Naive thymus-derived CD4-positive, alpha-beta T cell (primary cell): Measurements from ENCODE around the gene LRP1. TPM values are rescaled to one million over a fixed set of nuclear protein-coding genes. Genes with fewer than 3 reads are reported as not detected.

Experiments
- ATAC-seq: fragments of 150-1000 bp; cut with Tn5 transposase; 2 replicates; pipeline ENCODE4 v1.10.0; 2021; ENCODE audit warnings: mild to moderate bottlenecking, moderate library complexity
- CTCF ChIA-PET: fragments of 350-600 bp; sonication (Branson Sonifier 250); formaldehyde crosslinking; loops from one replicate; lab custom pipeline; 2021; ENCODE audit warnings: antibody characterized with exemption; lab: Charles Lee
- POLR2A ChIA-PET: fragments of 350-600 bp; sonication (Branson Sonifier 250); formaldehyde crosslinking; loops from one replicate; lab custom pipeline; 2021; ENCODE audit warnings: antibody characterized with exemption, inconsistent platforms; lab: Charles Lee
- DNase-seq, 9 donors: peaks; one replicate each; pipeline versions ENCODE4 v3.0.0 to v3.0.0-alpha.2; 2020 to 2022; ENCODE audit warnings: mixed read lengths in 1 of 9
- H3K27ac ChIP-seq: one replicate; pipeline ENCODE4 v1.7.0; 2013; ENCODE audit warnings: mild to moderate bottlenecking, low read depth, low read length, moderate library complexity
- H3K27me3 ChIP-seq, 2 donors: one replicate each; pipeline ENCODE4 v1.7.0; 2013; ENCODE audit warnings: low read length in 2 of 2, mild to moderate bottlenecking in 2 of 2, moderate library complexity in 2 of 2; ENCODE audit not compliant: control insufficient read depth in 2 of 2, insufficient read depth in 2 of 2
- H3K36me3 ChIP-seq, 3 experiments: 1 replicate in 2 of 3; 2 replicates in 1 of 3; pipeline ENCODE4 v1.7.0; 2013; ENCODE audit warnings: low read length in 3 of 3, mild to moderate bottlenecking in 3 of 3, moderate library complexity in 1 of 3; ENCODE audit not compliant: insufficient read depth in 3 of 3, control insufficient read depth in 2 of 3
- H3K4me1 ChIP-seq, 2 donors: one replicate each; pipeline ENCODE4 v1.7.0; 2013; ENCODE audit warnings: low read length in 2 of 2, mild to moderate bottlenecking in 2 of 2, moderate library complexity in 1 of 2; ENCODE audit not compliant: control insufficient read depth in 2 of 2, insufficient read depth in 2 of 2
- H3K4me3 ChIP-seq: 2 replicates; pipeline ENCODE4 v1.7.0; 2013; ENCODE audit warnings: mild to moderate bottlenecking, low read length
- H3K9me3 ChIP-seq, 3 experiments: 1 replicate in 2 of 3; 2 replicates in 1 of 3; pipeline ENCODE4 v1.7.0; 2013; ENCODE audit warnings: low read length in 3 of 3; ENCODE audit not compliant: control insufficient read depth in 2 of 3
- H3K27ac Mint-ChIP-seq, 9 donors: one replicate each; pipeline ENCODE4 v1.8.0; 2020 to 2022; ENCODE audit warnings: mixed read lengths in 9 of 9, mild to moderate bottlenecking in 8 of 9, moderate library complexity in 5 of 9, inconsistent platforms in 2 of 9
- H3K27me3 Mint-ChIP-seq, 5 donors: one replicate each; pipeline ENCODE4 v1.8.0; 2021 to 2022; ENCODE audit warnings: mixed read lengths in 5 of 5, mild to moderate bottlenecking in 1 of 5
- H3K36me3 Mint-ChIP-seq, 5 donors: one replicate each; pipeline ENCODE4 v1.8.0; 2020 to 2022; ENCODE audit warnings: mixed read lengths in 5 of 5, mild to moderate bottlenecking in 3 of 5, inconsistent platforms in 1 of 5
- H3K4me1 Mint-ChIP-seq, 7 donors: one replicate each; pipeline ENCODE4 v1.8.0; 2020 to 2022; ENCODE audit warnings: mixed read lengths in 7 of 7, mild to moderate bottlenecking in 3 of 7, inconsistent platforms in 1 of 7
- H3K4me3 Mint-ChIP-seq, 10 donors: one replicate each; pipeline ENCODE4 v1.8.0; 2020 to 2022; ENCODE audit warnings: mild to moderate bottlenecking in 10 of 10, mixed read lengths in 10 of 10, moderate library complexity in 6 of 10, inconsistent platforms in 2 of 10
- H3K9me3 Mint-ChIP-seq, 11 donors: one replicate each; pipeline ENCODE4 v1.8.0; 2020 to 2022; ENCODE audit warnings: mixed read lengths in 11 of 11, mild to moderate bottlenecking in 4 of 11, inconsistent platforms in 1 of 11, moderate library complexity in 1 of 11
- intact Hi-C, 2 donors: fragments of 100-400 bp; cut with micrococcal nuclease; formaldehyde crosslinking; loops; one replicate each; pipeline ENCODE4 v1.15.1; 2023
- polyA plus RNA-seq, 2 donors: library from polyadenylated mRNA; unstranded; fragments of 300-500 nt; fragmentation: Illumina TruSeq; gene quantifications; one replicate each; pipeline ENCODE4 v1.2.3, GENCODE V29; 2021
- total RNA-seq, 6 experiments: library from RNA in 5 of 6; stranded (reverse) in 5 of 6; gene quantifications; 1 replicate in 5 of 6; 2 replicates in 1 of 6; pipeline ENCODE4 v1.2.3 and lab custom pipeline; 2021 to 2026

The LRP1 gene
- total and polyA plus RNA-seq, 7 experiments from 2014 or later, result 0.58 to 119 (median 10.5) TPM

GRCh38 chr12:57250956-57251355 is 122.7 kb downstream of the LRP1 start, which contains the start of gene STAC3:
Gene STAC3 (minus strand): TSS chr12:57251187. CDS start chr12:57249636, 1,551 bp downstream.
- ChIA-PET POLR2A (interaction anchor here (0.6 kb wide), 1 partner anchor 8 kb away, joined by 3 read pairs; no protein-coding TSS in a partner anchor), CTCF (interaction anchor here (0.6 to 1.1 kb wide), 4 partner anchors 8 to 143 kb away, joined by 3 to 4 read pairs (median 3); no protein-coding TSS in a partner anchor)
- Histone ChIP-seq H3K36me3 (peaks cover 0 to 15% (median 5%) of the 10 kb centered on the region in 3 experiments), H3K4me1 (no peaks in the 10 kb centered on the region), H3K4me3 (no peak within 1 kb of the TSS), H3K27me3 (no peaks in the 10 kb centered on the region), H3K27ac (no peak within 1 kb of the TSS), H3K9me3 (no peaks in the 10 kb centered on the region)
- intact Hi-C loops, result no loop called here
- DNase-seq (no peak), ATAC-seq (no peak)
- peaks cover 0 to 2% (median 0%) of the 10 kb centered on the region in 11 donors for H3K9me3 Mint-ChIP-seq
- peaks cover 0 to 4% (median 0%) of the 10 kb centered on the region in 5 donors for H3K27me3 Mint-ChIP-seq
- no peak within 1 kb of the TSS for H3K4me3 Mint-ChIP-seq
- peak within 1 kb of the TSS in 1 of 9 donors; percentile 41 for H3K27ac Mint-ChIP-seq
- peaks cover 0 to 19% (median 12%) of the 10 kb centered on the region in 5 donors for H3K36me3 Mint-ChIP-seq
- peaks cover 0 to 9% (median 6%) of the 10 kb centered on the region in 7 donors for H3K4me1 Mint-ChIP-seq

DNA sequence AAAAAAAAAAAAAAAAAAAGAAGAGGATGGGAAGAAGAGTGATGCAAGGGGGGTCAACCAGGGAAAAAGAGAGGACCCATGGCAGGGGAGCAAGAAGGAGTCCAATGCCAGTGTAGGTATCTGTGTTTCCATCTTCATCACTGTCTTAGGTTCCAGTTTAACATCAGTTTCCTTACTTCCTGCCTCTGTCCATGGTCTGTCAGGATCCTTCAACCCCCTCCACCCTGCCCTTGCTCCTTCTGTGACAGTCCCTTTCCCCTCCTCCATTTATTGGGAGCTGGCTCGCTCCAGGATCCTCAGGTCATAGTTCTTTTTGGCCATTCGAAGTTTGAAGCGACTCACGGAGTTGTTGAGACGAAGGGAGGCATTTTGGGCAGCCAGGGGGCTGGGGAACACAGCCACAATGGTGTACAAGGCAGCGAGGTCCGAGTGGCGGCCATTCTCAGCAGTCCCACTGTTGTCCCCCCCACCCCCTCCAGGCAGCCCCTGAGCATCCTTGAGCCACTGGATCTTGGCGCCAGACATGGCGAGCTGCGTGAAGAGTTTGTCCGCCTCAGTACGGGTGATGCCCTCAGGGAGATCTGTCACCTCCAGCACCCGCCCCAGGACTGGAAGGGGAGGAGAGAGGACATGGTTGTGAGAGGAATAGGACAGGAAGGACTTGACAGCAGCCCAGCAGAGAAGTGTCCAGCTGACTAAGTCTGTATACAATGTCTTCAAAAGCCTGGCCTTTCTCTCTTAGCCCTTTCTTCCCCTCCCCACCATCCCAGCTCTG is 126.4 kb downstream of the LRP1 start:
- ChIA-PET CTCF (interaction anchor here (0.7 to 1.2 kb wide), 2 partner anchors 32 to 466 kb away, joined by 3 to 4 read pairs; no protein-coding TSS in a partner anchor), POLR2A (no interaction called here)
- Histone ChIP-seq H3K27me3 (no peaks in the 10 kb centered on the region), H3K4me3 (no peak overlapping the region), H3K36me3 (peaks cover 10 to 50% (median 33%) of the 10 kb centered on the region in 3 experiments), H3K4me1 (no peaks in the 10 kb centered on the region), H3K9me3 (no peaks in the 10 kb centered on the region), H3K27ac (no peak overlapping the region)
- Mint-ChIP-seq H3K4me1 (no peaks in the 10 kb centered on the region), H3K27ac (peak overlapping the region in 1 of 9 donors; percentile 16), H3K36me3 (peaks cover 0 to 39% (median 22%) of the 10 kb centered on the region in 5 donors), H3K27me3 (no peaks in the 10 kb centered on the region), H3K9me3 (no peaks in the 10 kb centered on the region), H3K4me3 (no peak overlapping the region)
- intact Hi-C loops, result no loop called here
- ATAC-seq, result no peak
- DNase-seq, result no peak

- ATAC-seq (no peak), DNase-seq (no peak)
- H3K4me1 ChIP-seq, result no peaks in the 10 kb centered on the region
- Mint-ChIP-seq H3K27ac (no peak overlapping the region), H3K9me3 (no peaks in the 10 kb centered on the region), H3K27me3 (no peaks in the 10 kb centered on the region), H3K4me3 (no peak overlapping the region), H3K4me1 (no peaks in the 10 kb centered on the region), H3K36me3 (peaks cover 5 to 47% (median 29%) of the 10 kb centered on the region in 5 donors)
- no peaks in the 10 kb centered on the region for H3K9me3 ChIP-seq
- H3K36me3 ChIP-seq, result peaks cover 10 to 62% (median 38%) of the 10 kb centered on the region in 3 experiments
- no peaks in the 10 kb centered on the region for H3K27me3 ChIP-seq
- H3K4me3 ChIP-seq, result no peak overlapping the region
- ChIA-PET POLR2A (no interaction called here), CTCF (no interaction called here)
- intact Hi-C loops, result no loop called here
- no peak overlapping the region for H3K27ac ChIP-seq
These were observed 127.6 kb downstream of the LRP1 start for GRCh38 chr12:57255916-57256315.

DNA sequence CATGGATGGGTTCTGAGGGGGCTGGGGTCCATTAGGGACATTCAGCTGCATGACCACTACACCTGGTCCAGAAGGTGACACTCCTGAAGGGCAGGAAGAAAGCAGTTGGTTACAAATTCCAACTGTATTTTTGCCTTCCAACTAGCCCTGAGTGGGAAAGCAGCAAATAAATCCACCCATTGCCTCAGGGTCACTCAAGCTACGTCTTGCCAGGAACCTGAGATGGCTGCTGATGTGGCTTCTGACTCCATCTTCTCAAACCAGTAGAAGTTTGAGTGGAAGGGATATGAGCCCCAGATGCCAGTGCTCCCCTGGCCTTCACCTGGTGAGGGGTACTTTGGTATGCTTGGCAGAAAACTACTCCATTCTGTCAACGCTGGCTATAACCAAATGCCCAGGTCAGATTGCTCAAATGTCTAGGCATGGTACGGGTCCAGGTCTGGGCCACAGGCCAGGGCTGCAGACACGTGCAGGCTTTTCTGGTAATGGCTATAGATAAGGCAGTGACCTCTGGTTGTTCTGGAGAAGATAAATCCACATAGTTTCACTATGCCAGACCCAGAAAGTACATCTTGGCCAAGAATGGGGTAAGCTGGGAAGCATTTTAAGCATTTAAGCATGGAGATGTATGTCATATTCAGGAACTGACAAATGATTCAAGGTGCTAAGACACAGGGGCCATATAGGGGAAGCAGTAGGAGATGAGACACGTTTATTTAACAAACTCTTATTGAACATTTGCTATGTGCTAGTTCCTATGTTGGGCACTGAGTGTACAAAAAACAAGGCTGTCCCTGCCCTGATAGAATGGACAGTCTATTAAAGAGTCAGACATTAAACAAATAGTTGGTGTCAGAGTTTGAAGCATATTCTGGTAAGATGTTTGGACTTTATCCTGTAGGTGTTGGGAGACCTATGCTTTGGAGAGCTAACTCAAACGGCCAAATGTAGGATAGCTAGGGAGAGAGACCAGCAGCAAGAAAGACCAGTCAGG is 131.0 kb downstream of the LRP1 start:
- peaks cover 22 to 86% (median 42%) of the 10 kb centered on the region in 3 experiments for H3K36me3 ChIP-seq
- no peaks in the 10 kb centered on the region for H3K27me3 ChIP-seq
- CTCF ChIA-PET, result interaction anchor here (0.6 to 1.8 kb wide), 4 partner anchors 18 to 195 kb away, joined by 3 to 7 read pairs (median 3); partner anchors contain the start of gene INHBE
- H3K4me1 ChIP-seq, result no peaks in the 10 kb centered on the region
- no peak for DNase-seq
- Mint-ChIP-seq H3K4me1 (peaks cover 0 to 5% (median 0%) of the 10 kb centered on the region in 7 donors), H3K27ac (peak overlapping the region in 2 of 9 donors; percentile 24 to 46), H3K9me3 (no peaks in the 10 kb centered on the region), H3K27me3 (no peaks in the 10 kb centered on the region), H3K36me3 (peaks cover 5 to 65% (median 33%) of the 10 kb centered on the region in 5 donors), H3K4me3 (no peak overlapping the region)
- intact Hi-C loops, result no loop called here
- ATAC-seq, result no peak
- no peak overlapping the region for H3K4me3 ChIP-seq
- POLR2A ChIA-PET, result interaction anchor here (1.5 kb wide), 1 partner anchor 10 kb away, joined by 3 read pairs; no protein-coding TSS in a partner anchor
- no peak overlapping the region for H3K27ac ChIP-seq
- H3K9me3 ChIP-seq, result no peaks in the 10 kb centered on the region

DNA sequence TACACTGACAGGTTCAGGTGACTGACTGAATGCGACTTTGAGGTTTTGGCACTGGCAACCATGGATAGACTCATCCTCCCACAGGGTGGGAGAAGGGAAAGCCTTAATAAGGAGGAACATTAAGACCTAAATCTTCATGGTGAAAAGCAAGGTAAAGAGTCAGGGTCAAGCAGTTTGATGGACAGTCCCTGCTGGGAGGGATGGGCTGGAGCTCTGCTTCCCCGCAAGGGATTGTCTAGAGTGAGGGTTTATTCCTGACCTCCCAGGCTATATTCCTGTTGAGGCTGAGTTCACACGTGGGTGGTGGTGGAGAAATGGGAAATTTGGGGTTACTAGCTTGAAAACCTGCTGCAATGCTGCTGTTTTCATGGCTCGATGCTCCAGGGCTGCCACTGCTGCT is 132.1 kb downstream of the LRP1 start:
- intact Hi-C loops, result no loop called here
- Histone ChIP-seq H3K27ac (no peak overlapping the region), H3K9me3 (no peaks in the 10 kb centered on the region), H3K4me1 (no peaks in the 10 kb centered on the region), H3K36me3 (peaks cover 22 to 84% (median 40%) of the 10 kb centered on the region in 3 experiments), H3K4me3 (no peak overlapping the region), H3K27me3 (no peaks in the 10 kb centered on the region)
- Mint-ChIP-seq H3K4me1 (peaks cover 0 to 5% (median 0%) of the 10 kb centered on the region in 7 donors), H3K9me3 (no peaks in the 10 kb centered on the region), H3K27ac (no peak overlapping the region), H3K4me3 (no peak overlapping the region), H3K27me3 (no peaks in the 10 kb centered on the region), H3K36me3 (peaks cover 5 to 69% (median 36%) of the 10 kb centered on the region in 5 donors)
- no peak for ATAC-seq
- ChIA-PET CTCF (interaction anchor here (0.6 to 2.2 kb wide), 5 partner anchors 17 to 194 kb away, joined by 3 to 7 read pairs (median 3); partner anchors contain the start of gene INHBE), POLR2A (interaction anchor here (1.5 kb wide), 1 partner anchor 9 kb away, joined by 3 read pairs; no protein-coding TSS in a partner anchor)
- DNase-seq, result no peak

- H3K36me3 Mint-ChIP-seq, result peaks cover 5 to 61% (median 27%) of the 10 kb centered on the region in 5 donors
- POLR2A ChIA-PET, result no interaction called here
- H3K27me3 Mint-ChIP-seq, result no peaks in the 10 kb centered on the region
- intact Hi-C loops, result no loop called here
- H3K9me3 Mint-ChIP-seq, result no peaks in the 10 kb centered on the region
- ATAC-seq (no peak), DNase-seq (no peak)
- H3K4me1 Mint-ChIP-seq, result peaks cover 0 to 5% (median 0%) of the 10 kb centered on the region in 7 donors
- H3K4me3 Mint-ChIP-seq, result no peak overlapping the region
- H3K4me1 ChIP-seq, result no peaks in the 10 kb centered on the region
- H3K4me3 ChIP-seq, result no peak overlapping the region
- H3K27me3 ChIP-seq, result no peaks in the 10 kb centered on the region
- H3K27ac Mint-ChIP-seq, result peak overlapping the region in 1 of 9 donors; percentile 64
- peaks cover 22 to 77% (median 34%) of the 10 kb centered on the region in 3 experiments for H3K36me3 ChIP-seq
- H3K27ac ChIP-seq, result no peak overlapping the region
- CTCF ChIA-PET, result interaction anchor here (0.6 to 2.2 kb wide), 3 partner anchors 17 to 191 kb away, joined by 3 to 6 read pairs (median 5); no protein-coding TSS in a partner anchor
- no peaks in the 10 kb centered on the region for H3K9me3 ChIP-seq
These were observed 133.2 kb downstream of the LRP1 start for GRCh38 chr12:57261428-57261865.
